Spleen (tissue), 11 donors: Measurements from ENCODE around the gene DNAI7. TPM values are rescaled to one million over a fixed set of nuclear protein-coding genes. Genes with fewer than 3 reads are reported as not detected.

Experiments used
- DNase-seq: peaks from one replicate; pipeline ENCODE4 v3.0.0-alpha.2; 2020
- H3K27ac ChIP-seq, 8 donors: fragments of 200-600 bp; sonication (generic) in 7 of 8; 1 replicate in 4 of 8; 2 replicates in 4 of 8; pipeline versions ENCODE4 v1.5.0 to v1.8.0; 2016 to 2021; ENCODE audit warnings: inconsistent platforms in 4 of 8, mild to moderate bottlenecking in 4 of 8, moderate library complexity in 1 of 8
- H3K27me3 ChIP-seq, 7 donors: fragments of 200-600 bp; sonication (generic) in 6 of 7; replicated peaks in 1 of 7; 1 replicate in 4 of 7; 2 replicates in 3 of 7; pipeline versions ENCODE4 v1.5.0 to v1.8.0; 2016 to 2021; ENCODE audit warnings: inconsistent platforms in 3 of 7, mild to moderate bottlenecking in 1 of 7
- H3K36me3 ChIP-seq, 6 donors: fragments of 200-600 bp; sonication (generic) in 5 of 6; 1 replicate in 4 of 6; 2 replicates in 2 of 6; pipeline versions ENCODE4 v1.5.0 to v1.8.0; 2016 to 2021; ENCODE audit warnings: inconsistent platforms in 2 of 6
- H3K4me1 ChIP-seq, 6 donors: fragments of 200-600 bp; sonication (generic) in 5 of 6; 1 replicate in 3 of 6; 2 replicates in 3 of 6; pipeline versions ENCODE4 v1.5.0 to v1.8.0; 2016 to 2021; ENCODE audit warnings: inconsistent platforms in 3 of 6
- H3K4me3 ChIP-seq, 8 donors: fragments of 200-600 bp; sonication (generic) in 7 of 8; 1 replicate in 4 of 8; 2 replicates in 4 of 8; pipeline versions ENCODE4 v1.5.0 to v1.8.0; 2016 to 2021; ENCODE audit warnings: inconsistent platforms in 4 of 8, mild to moderate bottlenecking in 4 of 8, moderate library complexity in 2 of 8
- H3K9me3 ChIP-seq, 8 donors: fragments of 200-600 bp; sonication (generic) in 7 of 8; 1 replicate in 4 of 8; 2 replicates in 4 of 8; pipeline versions ENCODE4 v1.5.0 to v1.8.0; 2016 to 2021; ENCODE audit warnings: inconsistent platforms in 4 of 8
- CTCF ChIP-seq, 11 experiments: fragments of 200-600 bp in 7 of 11; fragments of 450-650 bp in 4 of 11; sonication (generic) in 4 of 11; IDR thresholded peaks in 8 of 11; conservative IDR thresholded peaks in 3 of 11; 1 replicate in 7 of 11; 2 replicates in 4 of 11; pipeline versions ENCODE4 v1.4.0 to v1.8.0; 2016 to 2021; ENCODE audit warnings: antibody characterized with exemption in 11 of 11, inconsistent platforms in 4 of 11, mild to moderate bottlenecking in 1 of 11
- POLR2A ChIP-seq, 3 donors: fragments of 450-650 bp; IDR thresholded peaks; one replicate each; pipeline ENCODE4 v1.5.1; 2017; ENCODE audit warnings: antibody characterized with exemption in 3 of 3, mild to moderate bottlenecking in 1 of 3
- POLR2AphosphoS5 ChIP-seq, 3 donors: sonication (generic); formaldehyde crosslinking; IDR thresholded peaks; one replicate each; pipeline ENCODE4 v1.5.1; 2017; ENCODE audit warnings: antibody characterized with exemption in 3 of 3
- WGBS, 5 donors: extraction: QIAGEN DNeasy Blood & Tissue Kit in 3 of 5; methylation state at CpG; one replicate each; pipeline versions ENCODE4 v1.1.5 to v1.1.7; 2013 to 2018; 5-methylcytosine and 5-hydroxymethylcytosine counted together
- intact Hi-C: fragments of 100-400 bp; cut with DNase I; formaldehyde crosslinking; loops from one replicate; pipeline ENCODE4 v1.15.0; 2023; ENCODE audit warnings: low total_unique reads
- polyA plus RNA-seq, 3 donors: library from polyadenylated mRNA; stranded (reverse); fragments of 200-250 nt; gene quantifications; one replicate each; pipeline ENCODE4 v1.2.1, GENCODE V29; 2013
- total RNA-seq, 7 donors: library from RNA; depleted of rRNA in 3 of 7; stranded (reverse); fragments of >200 nt in 3 of 7; fragmentation: NEBNext Ultra II Directional in 4 of 7; extraction: Animal tissue kit (Norgen Biotek cat#: 25700) in 4 of 7; gene quantifications; one replicate each; pipeline versions ENCODE4 v1.1.0 to v1.2.1, GENCODE V29; 2016 to 2021
- donor health status: healthy with polysubstance abuse.
- donor health status: DM: no; HTN: no; CAD: no; lungs with moderate emphysema.
- donor health status: DM: no; HTN: no; CAD: no.
- donor health status: Bipolar disorder and iron deficiency.
- donor health status: healthy.
- donor health status: DM: no; HTN: no; CAD: no.
- donor health status: DM: yes; HTN: yes; CAD: no.

Gene DNAI7
- total and polyA plus RNA-seq, 10 donors: 0.03 to 0.28 (median 0.12) TPM; not detected in 6

DNA sequence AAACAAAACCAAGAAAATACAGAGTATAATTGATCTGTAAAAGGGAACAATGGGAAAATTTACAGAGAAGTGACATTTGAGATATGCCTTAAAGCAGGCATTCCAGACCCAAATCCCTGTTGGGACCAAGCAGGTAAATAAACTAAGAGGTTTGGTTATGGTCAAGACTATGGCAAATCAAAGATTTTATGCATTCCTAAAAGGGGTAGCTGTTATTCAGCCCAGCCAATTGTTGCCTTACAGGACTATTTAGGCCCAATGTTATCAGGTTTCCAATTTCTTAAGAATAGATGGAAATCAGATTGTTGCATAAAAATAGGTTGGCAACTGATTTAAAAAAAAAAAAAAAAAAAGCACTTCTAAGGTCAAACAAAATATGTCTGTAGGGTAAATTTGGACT is 5.3 kb downstream of the DNAI7 start:
- H3K4me1 ChIP-seq: peaks cover 0 to 18% (median 10%) of the 10 kb centered on the region in 6 donors
- no peaks in the 10 kb centered on the region for H3K36me3 ChIP-seq
- TF ChIP-seq CTCF (IDR thresholded peaks at IDR 0.05 in 8 of 11, conservative IDR thresholded peaks at IDR 0.05 in 3 of 11) (no peak), POLR2A (IDR thresholded peaks at IDR 0.05) (no peak), POLR2AphosphoS5 (IDR thresholded peaks at IDR 0.05) (no peak)
- no peaks in the 10 kb centered on the region for H3K27me3 ChIP-seq
- DNase-seq: no peak
- intact Hi-C loops: no loop called here
- H3K27ac ChIP-seq: no peak overlapping the region
- no peaks in the 10 kb centered on the region for H3K9me3 ChIP-seq
- no peak overlapping the region for H3K4me3 ChIP-seq

GRCh38 chr12:25187781-25188180 is 7.2 kb downstream of the DNAI7 start:
- intact Hi-C loops: no loop called here
- H3K4me1 ChIP-seq: peaks cover 0 to 9% (median 5%) of the 10 kb centered on the region in 6 donors
- no peaks in the 10 kb centered on the region for H3K9me3 ChIP-seq
- no peak overlapping the region for H3K27ac ChIP-seq
- TF ChIP-seq POLR2AphosphoS5 (IDR thresholded peaks at IDR 0.05) (no peak), CTCF (IDR thresholded peaks at IDR 0.05 in 8 of 11, conservative IDR thresholded peaks at IDR 0.05 in 3 of 11) (no peak), POLR2A (IDR thresholded peaks at IDR 0.05) (no peak)
- 93 to 100% (median 97%) methylated on average over 2 of the region's 2 CpGs for WGBS, 5 donors
- H3K27me3 ChIP-seq: no peaks in the 10 kb centered on the region
- no peaks in the 10 kb centered on the region for H3K36me3 ChIP-seq
- no peak for DNase-seq
- no peak overlapping the region for H3K4me3 ChIP-seq

DNA sequence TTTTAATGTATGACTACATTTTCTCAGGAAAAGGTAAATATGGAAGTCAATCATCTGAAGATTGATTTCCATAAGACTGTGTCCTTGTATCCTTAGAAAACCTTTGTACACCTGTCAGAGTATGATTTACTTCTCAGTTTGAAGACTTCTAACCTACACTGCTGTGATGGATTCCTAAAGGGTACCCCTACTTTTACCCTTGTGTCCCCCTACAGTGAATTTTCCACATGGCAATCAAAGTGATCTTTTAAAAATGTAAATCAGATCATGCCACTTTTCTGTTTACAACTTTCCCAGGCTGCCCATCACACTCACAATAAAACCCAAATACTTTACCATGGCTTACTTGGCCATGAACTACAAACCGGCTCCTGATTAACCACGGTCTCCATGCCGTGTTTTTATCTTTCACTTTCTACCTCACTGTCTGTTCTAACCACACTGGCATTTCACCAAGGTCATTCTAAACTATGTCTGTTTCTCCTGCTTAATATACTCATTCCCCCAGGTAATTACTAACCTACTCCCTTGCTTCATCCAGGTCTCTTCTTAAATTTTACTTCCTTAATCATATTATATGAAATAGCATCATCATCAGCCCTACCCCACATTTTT is 8.1 kb downstream of the DNAI7 start:
- TF ChIP-seq POLR2AphosphoS5 (IDR thresholded peaks at IDR 0.05) (no peak), POLR2A (IDR thresholded peaks at IDR 0.05) (no peak), CTCF (IDR thresholded peaks at IDR 0.05 in 8 of 11, conservative IDR thresholded peaks at IDR 0.05 in 3 of 11) (no peak)
- H3K36me3 ChIP-seq: no peaks in the 10 kb centered on the region
- DNase-seq: no peak
- WGBS, 5 donors: 31 to 62% (median 48%) methylated on average over 3 of the region's 3 CpGs
- peaks cover 0 to 9% (median 5%) of the 10 kb centered on the region in 6 donors for H3K4me1 ChIP-seq
- H3K27ac ChIP-seq: peak overlapping the region in 2 of 8 donors; percentile 7 to 34
- no peaks in the 10 kb centered on the region for H3K9me3 ChIP-seq
- no peaks in the 10 kb centered on the region for H3K27me3 ChIP-seq
- intact Hi-C loops: no loop called here
- H3K4me3 ChIP-seq: peak overlapping the region in 4 of 8 donors; percentile 1 to 60 (median 22)

DNA sequence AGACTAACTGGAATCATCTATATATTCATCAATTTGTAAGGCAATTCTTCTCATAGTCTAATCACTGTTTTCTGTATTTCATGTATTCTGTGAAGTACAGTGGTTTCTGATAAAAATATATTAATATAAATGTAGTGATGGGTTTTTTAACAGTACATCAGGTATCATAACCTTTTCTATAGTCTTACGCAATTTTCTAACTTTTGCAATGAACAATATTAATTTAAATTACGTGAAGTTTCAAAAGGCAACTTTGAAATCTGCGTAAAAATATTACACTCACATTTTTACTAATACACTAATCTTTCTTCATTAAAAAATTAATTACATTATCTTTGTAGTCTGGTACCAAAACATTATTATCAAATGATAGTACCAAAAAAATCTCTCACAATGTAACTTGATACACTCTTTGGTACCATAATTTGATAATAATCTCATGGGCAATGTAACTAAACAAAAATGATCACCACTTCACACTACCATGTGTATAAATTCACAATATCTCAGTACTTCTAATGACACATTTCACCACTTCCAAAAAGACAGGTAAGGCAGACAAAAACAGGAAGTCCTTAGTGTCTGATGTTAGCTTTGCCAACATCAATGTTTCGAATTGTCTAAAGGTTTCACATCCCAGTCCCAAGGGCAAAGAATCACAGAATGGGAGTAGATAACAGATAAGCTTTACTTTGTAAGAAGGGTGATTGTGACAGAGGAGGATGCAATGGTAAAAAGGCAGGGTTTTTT is 8.7 kb downstream of the DNAI7 start:
- DNase-seq: no peak
- peaks cover 0 to 9% (median 5%) of the 10 kb centered on the region in 6 donors for H3K4me1 ChIP-seq
- H3K27ac ChIP-seq: peak overlapping the region in 2 of 8 donors; percentile 7 to 34
- no peak for TF ChIP-seq POLR2A (IDR thresholded peaks at IDR 0.05)
- no peak for TF ChIP-seq POLR2AphosphoS5 (IDR thresholded peaks at IDR 0.05)
- TF ChIP-seq CTCF (IDR thresholded peaks at IDR 0.05 in 8 of 11, conservative IDR thresholded peaks at IDR 0.05 in 3 of 11): no peak
- H3K9me3 ChIP-seq: no peaks in the 10 kb centered on the region
- H3K36me3 ChIP-seq: no peaks in the 10 kb centered on the region
- H3K27me3 ChIP-seq: no peaks in the 10 kb centered on the region
- H3K4me3 ChIP-seq: peak overlapping the region in 3 of 8 donors; percentile 1 to 60 (median 27)
- intact Hi-C loops: no loop called here
- WGBS, 5 donors: 60 to 87% (median 84%) methylated on average over 4 of the region's 4 CpGs
